ENCODE results near the gene BPNT1. TPM values are rescaled to one million over a fixed set of nuclear protein-coding genes. Genes with fewer than 3 reads are reported as not detected.

The BPNT1 gene
- total RNA-seq, 1 experiment from 2014 or later: 25.2 TPM

- DNase-seq (ENCODE audit: low read depth, low spot score) (no peak), ATAC-seq (no peak)
- H3K9me2 ChIP-seq (ENCODE audit: insufficient read depth): no peaks in the 10 kb centered on the region
- BruUV-seq (replicated peaks): no TSS peak
- CTCF ChIA-PET: interaction anchor here (1.3 kb wide), 1 partner anchor 21 kb away, joined by 5 read pairs; no protein-coding TSS in a partner anchor
- no peaks in the 10 kb centered on the region for H4K20me1 ChIP-seq (ENCODE audit: insufficient read depth)
- no peak overlapping the region for H3K4me3 ChIP-seq (replicated peaks in 1 of 2; ENCODE audit: low read depth in 1 of 2, low read length in 2 of 2)
- RAD21 ChIA-PET (ENCODE audit: low non-redundant PET in 1 of 2, low total read pairs in 2 of 2, uncharacterized antibody in 2 of 2, unreplicated experiment in 2 of 2): no interaction called here
- H3K4me2 ChIP-seq (ENCODE audit: low read length): no peak overlapping the region
- POLR2A ChIA-PET: no interaction called here
- H2AFZ ChIP-seq (ENCODE audit: low read depth, low read length, poor library complexity, severe bottlenecking): peak overlapping the region; percentile 78
- H3K9ac ChIP-seq (ENCODE audit: low read length): no peak overlapping the region
- H3K36me3 ChIP-seq (ENCODE audit: control insufficient read depth in 1 of 2, insufficient read depth in 2 of 2, low read length in 2 of 2): peaks cover 2 to 6% of the 10 kb centered on the region in 2 experiments; a peak in 2 of 4 replicates
- no peaks in the 10 kb centered on the region for H3K9me3 ChIP-seq (ENCODE audit: control insufficient read depth in 1 of 2, insufficient read depth in 1 of 2, low read depth in 1 of 2, low read length in 2 of 2)
- no peaks in the 10 kb centered on the region for H3K27me3 ChIP-seq (ENCODE audit: insufficient read depth, low read length)
- peaks cover 27% of the 10 kb centered on the region for H3K79me2 ChIP-seq (ENCODE audit: insufficient read depth, low read length)
- TF ChIP-seq ELF1 (IDR thresholded peaks at IDR 0.05; ENCODE audit: borderline replicate concordance, low read depth) (no peak), ZNF274 (IDR thresholded peaks at IDR 0.05; ENCODE audit: low read depth, low read length) (no peak), SIN3A (IDR thresholded peaks at IDR 0.05; ENCODE audit: low read depth) (no peak), ZFX (IDR thresholded peaks at IDR 0.05) (no peak), YY1 (IDR thresholded peaks at IDR 0.05; ENCODE audit: extremely low read depth, insufficient replicate concordance, low read depth, low read length) (no peak), ZBTB33 (IDR thresholded peaks at IDR 0.05; ENCODE audit: extremely low read depth, insufficient replicate concordance, low read length) (no peak), CTCF (IDR thresholded peaks at IDR 0.05 in 2 of 3, conservative IDR thresholded peaks at IDR 0.05 in 1 of 3; ENCODE audit: borderline replicate concordance in 1 of 3, insufficient read depth in 1 of 3, low read depth in 2 of 3, low read length in 2 of 3) (no peak), CEBPB (IDR thresholded peaks at IDR 0.05; ENCODE audit: low read depth) (no peak), REST (IDR thresholded peaks at IDR 0.05; ENCODE audit: low read depth) (no peak), SP1 (IDR thresholded peaks at IDR 0.05; ENCODE audit: low read depth) (no peak), POLR2A (IDR thresholded peaks at IDR 0.05; ENCODE audit: borderline replicate concordance, extremely low read depth, insufficient read depth, insufficient read length) (no peak), RAD21 (IDR thresholded peaks at IDR 0.05; ENCODE audit: low read depth) (no peak), EZH2 (IDR thresholded peaks at IDR 0.05) (no peak), ATF3 (IDR thresholded peaks at IDR 0.05) (no peak), JUND (IDR thresholded peaks at IDR 0.05) (no peak), EGR1 (IDR thresholded peaks at IDR 0.05; ENCODE audit: low read depth) (no peak), FOSL1 (IDR thresholded peaks at IDR 0.05; ENCODE audit: low read depth) (no peak), POLR2AphosphoS5 (IDR thresholded peaks at IDR 0.05; ENCODE audit: low read depth, low read length) (no peak), MAX (IDR thresholded peaks at IDR 0.05) (no peak)
- intact Hi-C loops (cut with micrococcal nuclease): no loop called here
- H3K27ac ChIP-seq (ENCODE audit: low read depth, low read length): no peak overlapping the region
- peaks cover 9 to 19% of the 10 kb centered on the region in 2 experiments; a peak in 3 of 4 replicates for H3K4me1 ChIP-seq (ENCODE audit: control insufficient read depth in 1 of 2, insufficient read depth in 2 of 2, low read length in 2 of 2)
Observed at GRCh38 chr1:220092694-220093093, 3.1 kb upstream of the BPNT1 start.
